HG03575 (cell line): ENCODE data around the gene APH1B.
"Not testable (repeated sequence)": the region's sequence is repeated elsewhere in the genome, so short reads cannot be mapped to it uniquely, and the experiment has no call there.

Experiments used
- ATAC-seq: cut with Tn5 transposase; IDR thresholded peaks from one replicate; pipeline ENCODE4 v1.9.1; 2021; ENCODE audit not compliant: unreplicated experiment, insufficient number of reproducible peaks, low FRiP score; ENCODE audit errors: extremely low read depth

APH1B gene

GRCh38 chr15:63291507-63291906, 14.1 kb downstream of the APH1B start:
- ATAC-seq, result no peak

DNA sequence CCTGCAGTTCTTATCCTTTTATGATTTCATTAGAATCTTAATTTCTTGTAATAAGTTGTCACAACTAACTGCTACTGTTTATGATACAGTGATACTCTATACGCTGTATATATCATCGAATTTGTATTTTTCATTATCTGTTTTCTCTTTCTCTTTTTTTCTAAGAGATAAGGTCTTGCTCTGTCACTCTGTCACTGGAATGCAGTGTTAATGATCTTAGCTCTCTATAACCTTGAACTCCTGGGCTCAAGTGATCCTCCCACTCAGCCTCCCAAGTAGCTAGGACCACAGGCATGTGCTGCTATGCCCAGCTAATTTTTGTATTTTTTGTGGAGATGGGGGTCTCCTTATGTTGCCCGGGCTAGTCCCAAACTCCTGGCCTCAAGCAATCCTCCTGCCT, 14.8 kb downstream of the APH1B start:
- ATAC-seq, result no peak

DNA sequence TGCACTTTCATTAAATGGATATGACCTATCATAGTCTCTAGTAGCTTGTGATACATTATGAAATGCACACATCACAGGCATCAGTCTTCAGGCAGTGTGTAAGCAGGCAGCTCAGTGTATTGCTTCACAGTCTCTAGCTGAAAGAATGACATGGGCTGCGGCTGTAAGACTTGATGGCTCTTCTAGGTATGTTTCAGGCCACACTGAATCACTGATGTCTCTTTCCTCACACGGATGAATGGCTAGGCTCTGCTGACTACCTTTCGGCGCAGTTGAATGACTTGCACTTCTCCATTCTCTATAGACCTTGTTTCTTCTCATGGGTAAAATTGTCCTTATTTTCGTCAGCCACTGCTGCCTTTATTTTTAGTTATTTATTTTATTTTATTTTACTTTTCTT, 15.4 kb downstream of the APH1B start:
- no peak for ATAC-seq

- ATAC-seq, result no peak
These were observed 17.0 kb downstream of the APH1B start for GRCh38 chr15:63294359-63294758.

- ATAC-seq, result no peak
These were observed 17.9 kb downstream of the APH1B start for GRCh38 chr15:63295341-63295740.

DNA sequence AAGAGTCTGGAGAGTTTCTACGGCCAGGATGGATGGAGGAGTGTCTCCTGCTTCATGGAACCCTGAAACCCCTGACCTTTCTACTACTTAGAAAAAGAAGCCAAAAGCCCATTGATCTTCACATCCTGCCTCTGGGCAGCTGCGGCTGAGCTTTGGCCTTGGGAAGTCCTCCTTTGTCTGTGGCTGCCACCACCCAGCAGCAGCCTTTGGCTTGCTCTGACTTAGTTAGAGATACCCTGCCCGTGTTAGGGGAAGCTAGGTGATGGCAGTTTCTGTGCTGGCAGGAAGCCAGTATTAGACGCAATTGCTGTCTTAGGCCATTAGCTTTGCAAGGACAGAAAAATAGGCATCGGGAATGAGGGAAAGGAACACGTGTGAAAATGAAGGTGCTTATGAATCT, 18.8 kb downstream of the APH1B start:
- no peak for ATAC-seq

DNA sequence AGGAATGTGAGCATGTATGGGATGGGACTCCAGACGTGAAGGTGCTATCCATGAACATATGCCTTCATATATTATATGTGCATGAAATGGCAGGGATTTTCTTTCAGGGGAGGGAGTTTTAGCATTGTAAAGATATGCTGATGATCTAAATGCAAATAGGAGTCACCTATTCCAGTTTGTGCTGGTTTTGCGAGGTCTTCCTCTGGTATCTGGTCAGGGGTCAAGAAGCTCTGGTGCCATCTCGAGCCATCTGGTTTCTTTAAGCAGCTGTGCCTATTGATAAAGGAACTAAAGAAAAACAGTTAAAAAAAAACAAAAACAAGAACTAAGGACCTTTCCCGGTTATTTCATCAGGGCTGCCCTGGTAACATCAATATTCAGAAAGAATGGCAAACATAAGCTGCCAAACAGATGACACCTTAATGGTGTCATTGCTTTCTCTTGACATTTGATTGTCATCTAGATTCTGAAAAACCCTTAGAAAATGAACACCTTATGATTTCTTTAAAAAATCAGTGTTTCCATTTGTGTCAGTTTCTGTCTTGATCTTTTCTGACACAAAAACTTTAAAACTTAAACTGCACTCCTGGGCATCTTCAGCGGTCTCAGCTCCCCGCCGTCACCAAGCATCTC, 22.7 kb downstream of the APH1B start:
- no peak for ATAC-seq

DNA sequence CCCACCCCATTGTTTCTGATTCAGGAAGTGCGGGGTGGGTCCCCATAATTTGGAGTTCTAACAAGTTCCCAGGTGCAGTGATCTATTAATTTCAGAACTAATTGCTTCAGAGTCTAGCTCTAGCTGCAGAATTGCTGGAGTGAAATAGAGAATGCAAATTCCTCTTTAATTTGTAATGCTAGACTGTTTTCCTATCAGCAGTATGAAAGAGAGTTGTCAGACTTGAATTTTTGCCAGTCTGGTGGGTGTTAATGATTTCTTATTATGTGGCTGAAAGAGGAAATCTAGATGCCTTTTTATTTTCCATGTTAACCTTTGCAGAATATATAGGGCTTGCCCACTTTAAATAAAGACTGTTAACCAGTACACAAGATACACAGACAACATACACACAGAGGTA, 23.7 kb downstream of the APH1B start:
- no peak for ATAC-seq

GRCh38 chr15:63305260-63305659, 27.9 kb downstream of the APH1B start:
- ATAC-seq, result no peak

DNA sequence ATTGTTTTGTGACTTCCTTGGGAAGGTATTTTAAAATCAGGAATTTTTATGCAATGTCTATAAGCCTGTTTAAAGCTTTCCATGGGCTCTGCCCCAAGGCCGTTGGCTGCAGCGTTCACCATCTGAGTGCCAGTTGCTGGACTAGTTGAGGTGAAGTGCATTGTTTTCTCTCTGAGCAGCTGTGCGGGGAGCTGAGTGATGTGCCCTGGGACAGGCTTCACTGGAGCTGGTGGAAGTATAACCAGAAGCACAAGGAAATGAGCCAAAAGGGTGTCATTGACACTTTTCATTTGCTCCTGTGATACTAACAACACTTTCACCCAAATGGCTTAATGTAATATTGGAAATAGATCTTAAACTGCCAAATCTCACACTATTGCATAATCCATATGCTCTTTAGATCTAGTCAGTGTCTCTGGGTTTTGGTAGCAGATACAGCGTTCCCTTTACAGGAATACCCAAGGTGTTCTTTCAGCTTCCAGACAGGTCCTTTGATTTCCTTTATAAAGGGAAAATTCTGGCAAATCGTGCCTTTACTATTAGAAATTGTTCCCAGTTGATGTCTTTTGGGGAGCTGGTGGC, 29.2 kb downstream of the APH1B start:
- no peak for ATAC-seq

DNA sequence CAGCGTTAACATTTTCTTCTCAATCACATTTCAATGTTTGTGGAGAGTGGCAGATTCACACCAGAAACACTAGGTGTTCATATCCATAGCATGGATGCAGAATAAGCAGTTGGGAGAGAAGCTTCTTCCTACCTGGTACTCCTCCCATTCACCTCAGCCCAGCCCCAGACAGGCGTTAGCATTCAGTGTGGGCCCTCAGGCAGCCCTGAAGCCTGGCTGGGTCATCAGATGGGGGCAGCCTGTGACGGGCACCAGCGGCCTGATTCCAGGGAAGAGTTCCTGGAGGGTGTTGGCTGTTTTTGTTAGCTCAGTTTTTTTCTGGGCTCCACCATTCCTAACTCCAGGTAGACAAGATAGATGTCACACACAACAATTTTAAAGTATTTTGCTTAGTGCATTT, 31.1 kb downstream of the APH1B start:
- ATAC-seq, result no peak

GRCh38 chr15:63308947-63309346, 31.5 kb downstream of the APH1B start:
- ATAC-seq, result no peak

- ATAC-seq, result no peak
These were observed 33.2 kb downstream of the APH1B start for GRCh38 chr15:63310646-63311045.

- ATAC-seq, result no peak
These were observed 34.9 kb downstream of the APH1B start for GRCh38 chr15:63312286-63312685.

DNA sequence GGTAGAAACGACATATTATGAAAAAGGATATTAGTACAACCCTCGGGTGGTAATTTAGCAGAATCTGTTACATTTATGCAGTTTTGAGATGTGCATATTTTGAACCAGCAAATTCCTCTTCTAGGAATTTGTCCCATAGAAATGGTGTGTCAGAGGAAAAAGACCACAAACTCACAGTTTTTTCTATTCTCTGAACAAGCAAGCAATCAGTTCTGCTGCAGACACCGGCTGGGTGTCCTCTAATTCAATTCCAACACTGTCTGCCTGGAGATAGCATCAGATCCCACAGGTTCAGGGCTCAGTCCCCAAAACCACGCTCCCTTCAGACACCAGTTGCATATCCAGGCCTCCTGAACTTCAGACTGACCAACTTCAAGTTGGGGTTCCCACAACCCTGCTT, 36.4 kb downstream of the APH1B start:
- ATAC-seq, result no peak

- ATAC-seq, result no peak
These were observed 37.0 kb downstream of the APH1B start for GRCh38 chr15:63314409-63314808.

DNA sequence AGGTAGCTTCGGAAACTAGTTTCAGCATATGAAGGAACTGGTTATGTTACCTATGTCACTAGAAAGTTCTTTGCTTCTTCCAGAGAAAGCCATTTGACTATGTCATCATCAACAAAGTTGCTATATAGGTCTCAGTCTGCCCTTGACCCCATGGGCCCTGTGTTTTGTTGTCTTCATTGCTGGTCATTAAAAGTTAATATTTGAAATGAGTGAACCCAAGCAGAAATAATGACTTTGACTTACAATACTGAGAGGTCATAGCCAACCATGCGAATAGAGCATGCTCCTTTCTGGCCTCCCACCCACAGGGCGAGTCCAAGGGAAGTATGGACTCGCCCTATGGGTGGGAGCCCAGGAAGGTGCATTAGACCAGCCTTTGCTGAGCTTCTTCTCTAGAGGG, 40.9 kb downstream of the APH1B start:
- ATAC-seq, result no peak

- no peak for ATAC-seq
These were observed 41.7 kb downstream of the APH1B start for GRCh38 chr15:63319065-63319464.

DNA sequence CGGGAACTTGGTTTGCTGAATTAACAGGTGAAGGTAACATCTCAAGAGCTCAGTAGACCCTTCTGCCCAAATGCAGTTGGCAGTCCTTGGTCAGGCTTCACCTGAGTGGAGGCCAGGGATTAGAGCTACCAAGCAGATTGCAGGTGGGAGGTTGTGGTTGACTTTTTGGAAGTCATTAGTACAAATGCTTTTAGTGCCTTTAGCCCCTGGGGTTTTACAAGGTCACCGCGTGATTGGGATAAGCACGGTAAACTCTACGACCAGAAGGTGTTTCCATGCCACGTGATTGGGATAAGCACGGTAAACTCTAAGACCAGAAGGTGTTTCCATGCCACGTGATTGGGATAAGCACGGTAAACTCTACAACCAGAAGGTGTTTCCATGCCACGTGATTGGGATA, 43.0 kb downstream of the APH1B start:
- ATAC-seq, result not testable (repeated sequence)

- not testable (repeated sequence) for ATAC-seq
These were observed 43.6 kb downstream of the APH1B start for GRCh38 chr15:63320981-63321380.

DNA sequence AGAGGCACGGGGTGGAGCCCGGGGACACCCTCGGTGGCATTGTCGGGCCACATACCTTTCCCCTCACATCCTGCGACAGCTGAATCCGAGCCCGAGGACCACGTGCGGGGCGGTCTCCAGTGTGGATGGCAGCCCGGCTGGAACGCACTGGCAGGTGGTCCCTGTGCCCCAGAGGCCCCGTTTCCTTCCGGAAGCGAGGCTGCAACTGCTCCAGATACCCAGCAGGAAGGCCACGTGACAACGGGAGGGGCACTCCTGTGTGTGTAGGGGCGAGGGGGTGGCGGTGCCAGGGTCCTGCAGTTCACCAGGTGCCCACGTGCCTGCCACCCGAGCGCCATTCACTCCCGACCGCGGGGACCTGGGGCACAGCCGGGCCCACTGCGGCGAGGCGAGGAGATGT, 44.1 kb downstream of the APH1B start:
- ATAC-seq, result no peak
